ENCODE measurements around the gene MAP3K10.

The MAP3K10 gene

DNA sequence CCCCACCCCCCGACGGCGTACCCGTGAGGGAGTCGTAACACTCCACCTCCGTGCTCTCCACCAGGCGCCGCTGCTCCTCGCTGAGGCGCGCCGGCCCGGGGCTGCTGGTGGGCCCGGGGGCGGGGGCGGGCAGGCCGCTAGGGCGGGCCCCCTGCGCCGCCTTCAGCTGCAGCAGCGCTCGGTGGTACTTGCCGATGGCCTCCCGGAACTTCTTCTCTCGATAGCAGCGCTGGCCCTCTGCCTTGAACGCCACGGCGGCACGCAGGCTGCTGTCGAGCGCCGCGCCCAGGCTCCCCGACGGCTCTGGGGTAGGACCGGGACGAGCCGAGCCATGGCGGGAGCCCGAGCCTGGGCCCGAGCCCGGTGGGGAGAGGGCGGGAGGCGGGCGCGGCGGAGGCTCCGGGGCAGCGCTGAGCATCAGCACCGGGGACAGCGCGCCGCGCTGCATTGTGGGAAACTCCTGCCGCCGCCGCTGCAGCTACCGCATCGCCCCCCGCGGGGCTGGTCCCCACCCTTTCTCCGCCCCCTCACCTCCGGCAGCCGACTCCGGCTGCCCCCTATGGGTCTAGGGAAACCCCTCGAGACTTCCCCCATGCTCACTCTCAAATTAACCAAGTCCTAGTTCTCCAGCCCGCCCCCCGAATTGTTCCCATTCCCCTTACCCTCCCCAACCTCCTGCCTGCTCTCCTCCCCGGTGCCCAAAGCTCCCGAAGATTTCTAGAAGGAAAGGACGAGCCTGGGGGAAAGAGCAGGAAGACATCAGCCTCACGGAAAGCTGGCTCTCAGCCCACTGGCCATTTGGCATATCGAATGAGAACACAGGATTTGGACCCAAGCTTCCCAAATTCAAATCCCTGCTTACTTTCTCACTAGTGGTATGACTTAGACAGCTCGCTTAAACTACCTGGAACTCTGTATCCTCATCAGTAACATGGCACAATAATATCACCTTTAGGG is 27.0 kb downstream of the MAP3K10 start, which contains the start of gene TTC9B (continued):
- TF ChIP-seq ZFP69B (tag by site-specific recombination; IDR thresholded peaks at IDR 0.05) (0 out of 2 replicates have a peak, but pooled peaks have one; percentile 42), ELK4 (IDR thresholded peaks at IDR 0.05; ENCODE audit: borderline replicate concordance, low read depth, low read length) (no peak), ZBTB20 (tag by site-specific recombination; IDR thresholded peaks at IDR 0.05) (no peak; the same call in 1 of the 2 replicates), ZEB2 (tag by site-specific recombination; IDR thresholded peaks at IDR 0.05) (peak; percentile 55), ZNF341 (tag by site-specific recombination; IDR thresholded peaks at IDR 0.05; ENCODE audit: low read depth) (peak; percentile 34; the same call in 1 of the 2 replicates), SALL2 (tag by site-specific recombination; IDR thresholded peaks at IDR 0.05; ENCODE audit: borderline replicate concordance) (no peak), SP2 (tag by site-specific recombination; IDR thresholded peaks at IDR 0.05) (peak; percentile 46; the same call in 1 of the 2 replicates), ZBTB7A (tag by site-specific recombination; IDR thresholded peaks at IDR 0.05; ENCODE audit: low read depth) (peak; percentile 65; the same call in 1 of the 2 replicates), ZNF561 (tag by site-specific recombination; IDR thresholded peaks at IDR 0.05; ENCODE audit: borderline replicate concordance) (0 out of 2 replicates have a peak, but pooled peaks have one; percentile 45), PRDM2 (tag by site-specific recombination; IDR thresholded peaks at IDR 0.05; ENCODE audit: borderline replicate concordance) (no peak), ZNF473 (tag by site-specific recombination; IDR thresholded peaks at IDR 0.05) (no peak), ZNF16 (tag by site-specific recombination; IDR thresholded peaks at IDR 0.05; ENCODE audit: low read depth) (no peak), OSR2 (tag by site-specific recombination; IDR thresholded peaks at IDR 0.05) (peak; percentile 76), ZNF324 (tag by site-specific recombination; IDR thresholded peaks at IDR 0.05) (no peak), IKZF3 (tag by site-specific recombination; IDR thresholded peaks at IDR 0.05) (0 out of 2 replicates have a peak, but pooled peaks have one; percentile 12), ZNF560 (tag by site-specific recombination; IDR thresholded peaks at IDR 0.05; ENCODE audit: borderline replicate concordance) (peak; percentile 97), ZNF654 (tag by site-specific recombination; IDR thresholded peaks at IDR 0.05; ENCODE audit: low read depth) (no peak), SP3 (tag by site-specific recombination; IDR thresholded peaks at IDR 0.05) (peak; percentile 53), GFI1B (tag by site-specific recombination; IDR thresholded peaks at IDR 0.05) (no peak)
- TF ChIP-seq, protein P1, sequence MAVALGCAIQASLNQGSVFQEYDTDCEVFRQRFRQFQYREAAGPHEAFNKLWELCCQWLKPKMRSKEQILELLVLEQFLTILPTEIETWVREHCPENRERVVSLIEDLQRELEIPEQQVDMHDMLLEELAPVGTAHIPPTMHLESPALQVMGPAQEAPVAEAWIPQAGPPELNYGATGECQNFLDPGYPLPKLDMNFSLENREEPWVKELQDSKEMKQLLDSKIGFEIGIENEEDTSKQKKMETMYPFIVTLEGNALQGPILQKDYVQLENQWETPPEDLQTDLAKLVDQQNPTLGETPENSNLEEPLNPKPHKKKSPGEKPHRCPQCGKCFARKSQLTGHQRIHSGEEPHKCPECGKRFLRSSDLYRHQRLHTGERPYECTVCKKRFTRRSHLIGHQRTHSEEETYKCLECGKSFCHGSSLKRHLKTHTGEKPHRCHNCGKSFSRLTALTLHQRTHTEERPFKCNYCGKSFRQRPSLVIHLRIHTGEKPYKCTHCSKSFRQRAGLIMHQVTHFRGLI (tag by site-specific recombination; IDR thresholded peaks at IDR 0.05) = no peak
- TF ChIP-seq, protein P2, sequence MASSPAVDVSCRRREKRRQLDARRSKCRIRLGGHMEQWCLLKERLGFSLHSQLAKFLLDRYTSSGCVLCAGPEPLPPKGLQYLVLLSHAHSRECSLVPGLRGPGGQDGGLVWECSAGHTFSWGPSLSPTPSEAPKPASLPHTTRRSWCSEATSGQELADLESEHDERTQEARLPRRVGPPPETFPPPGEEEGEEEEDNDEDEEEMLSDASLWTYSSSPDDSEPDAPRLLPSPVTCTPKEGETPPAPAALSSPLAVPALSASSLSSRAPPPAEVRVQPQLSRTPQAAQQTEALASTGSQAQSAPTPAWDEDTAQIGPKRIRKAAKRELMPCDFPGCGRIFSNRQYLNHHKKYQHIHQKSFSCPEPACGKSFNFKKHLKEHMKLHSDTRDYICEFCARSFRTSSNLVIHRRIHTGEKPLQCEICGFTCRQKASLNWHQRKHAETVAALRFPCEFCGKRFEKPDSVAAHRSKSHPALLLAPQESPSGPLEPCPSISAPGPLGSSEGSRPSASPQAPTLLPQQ (tag by site-specific recombination; IDR thresholded peaks at IDR 0.05) = peak; percentile 39; the same call in 1 of the 2 replicates
